NCI-H1930 (cell line): ENCODE measurements around the gene EXT2.

Experiments
- DNase-seq, 2 experiments: peaks; one replicate each; lab custom pipeline; 2025; lab: John Stamatoyannopoulos, UW

Gene EXT2

GRCh38 chr11:44203270-44204043 is 108.0 kb downstream of the EXT2 start:
- no peak for DNase-seq

GRCh38 chr11:44205352-44205751 is 109.9 kb downstream of the EXT2 start:
- DNase-seq, result no peak

DNA sequence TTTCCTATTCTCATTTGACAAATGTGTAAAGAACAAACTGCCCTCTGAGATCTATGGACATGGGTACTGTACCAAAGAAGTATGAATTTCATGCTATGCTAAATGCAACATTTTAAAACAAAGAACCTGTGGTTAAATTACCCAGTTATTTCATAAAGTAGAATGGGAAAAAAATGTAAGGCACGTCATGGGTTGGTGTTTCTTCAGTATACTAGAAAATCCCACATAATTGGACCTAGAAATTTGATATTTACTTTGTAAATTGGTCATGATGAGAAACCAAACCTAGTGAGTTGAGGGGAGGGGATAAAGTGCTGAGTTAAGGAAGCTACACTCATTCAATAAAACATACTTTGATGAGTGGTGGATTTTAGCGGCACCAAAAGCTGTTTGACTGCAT is 110.4 kb downstream of the EXT2 start:
- no peak for DNase-seq

GRCh38 chr11:44207292-44207691 is 111.8 kb downstream of the EXT2 start:
- DNase-seq, result no peak

DNA sequence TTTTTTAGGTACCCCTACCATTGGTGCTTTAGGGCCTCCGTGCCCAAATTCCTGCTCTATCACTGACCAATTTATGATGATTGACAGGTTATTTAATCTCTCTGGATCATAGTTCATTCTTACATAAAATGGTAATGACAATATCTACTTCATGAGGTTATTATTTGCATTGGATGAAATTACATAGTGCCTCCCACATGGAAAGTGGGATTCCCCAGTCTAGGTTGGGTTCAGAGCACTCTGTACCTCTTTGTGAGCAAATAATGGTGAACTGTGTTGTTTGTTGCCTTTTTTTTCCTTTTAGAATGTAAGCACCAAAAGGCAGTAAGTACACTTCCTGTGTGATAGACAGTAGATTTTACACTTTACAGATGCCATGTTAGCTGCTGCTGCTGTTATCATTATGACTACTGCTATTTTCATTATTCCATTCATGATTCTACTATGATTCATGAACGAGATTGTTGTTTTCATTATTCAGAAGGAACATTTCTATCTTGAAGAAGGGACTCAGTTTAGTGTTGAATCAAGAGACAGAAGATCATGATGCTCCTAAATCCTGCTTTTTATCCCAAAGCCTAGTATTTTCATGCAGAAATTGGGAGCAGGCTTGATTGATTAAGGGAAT is 113.6 kb downstream of the EXT2 start:
- no peak for DNase-seq

- no peak for DNase-seq
These were observed 116.7 kb downstream of the EXT2 start for GRCh38 chr11:44212128-44212527.

DNA sequence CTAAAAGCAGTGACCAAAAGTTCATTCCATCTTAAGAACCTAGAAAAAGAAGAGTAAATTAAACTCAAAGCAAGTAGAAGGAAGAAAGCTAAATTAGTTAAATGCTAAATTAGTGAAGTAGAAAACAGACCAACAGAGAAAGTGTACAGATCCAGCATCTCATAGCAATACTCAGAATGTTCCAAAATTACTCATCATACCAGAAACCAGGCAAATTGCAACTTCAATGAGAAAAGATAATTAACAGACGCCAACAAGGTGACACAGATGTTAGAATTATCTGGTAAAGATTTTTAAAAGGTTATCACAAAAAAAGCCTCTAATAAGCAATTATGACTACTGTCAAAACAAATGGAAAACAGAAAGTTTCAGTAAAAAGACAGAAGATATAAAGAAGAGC is 117.7 kb downstream of the EXT2 start:
- DNase-seq, result no peak

GRCh38 chr11:44217432-44217831 is 122.0 kb downstream of the EXT2 start:
- no peak for DNase-seq

DNA sequence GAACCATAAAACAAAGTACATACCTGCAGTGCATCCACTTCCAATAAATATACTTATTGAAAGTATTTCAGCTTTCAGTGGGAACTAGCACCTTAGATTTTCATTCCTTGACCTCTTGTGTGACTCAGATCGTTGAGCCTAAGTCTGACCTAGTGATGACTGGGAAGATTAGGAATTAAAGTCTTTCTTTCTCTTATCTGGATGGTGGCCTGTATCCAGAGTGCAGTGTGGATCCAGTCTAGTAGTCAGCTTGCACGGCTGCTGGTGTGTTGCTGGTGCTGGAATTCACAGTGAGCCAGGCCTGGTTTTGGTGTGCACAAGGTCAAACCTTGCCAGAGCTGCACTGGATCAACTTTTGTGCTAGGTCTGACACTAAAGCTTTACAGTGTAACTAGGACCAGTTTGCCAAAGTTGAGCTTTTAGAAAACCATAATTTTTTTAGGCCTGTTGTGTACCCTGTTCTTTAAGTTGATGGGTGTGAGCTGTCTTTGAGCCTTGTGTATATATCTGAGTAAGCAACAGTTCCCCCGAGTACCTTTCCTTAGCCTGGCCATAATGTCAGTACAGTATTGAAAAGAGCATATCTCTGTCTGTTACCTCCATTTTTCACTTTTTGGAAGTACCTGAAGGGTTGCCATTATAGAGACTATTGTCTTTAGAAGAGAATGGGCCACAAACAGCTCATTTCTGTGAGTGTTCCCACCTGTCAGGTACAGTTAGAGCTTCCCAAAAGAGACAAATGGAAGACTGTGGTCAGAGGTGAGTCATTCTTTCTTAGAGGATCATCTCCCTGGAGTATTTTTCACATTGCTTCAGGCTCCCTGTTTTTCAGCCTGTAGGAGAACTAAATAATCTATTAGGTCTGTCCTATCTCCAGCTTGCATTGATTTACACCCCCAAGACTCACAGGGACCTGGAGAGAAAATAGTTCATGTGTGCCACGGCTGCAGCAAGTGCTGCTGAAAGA is 124.6 kb downstream of the EXT2 start:
- DNase-seq, result no peak

DNA sequence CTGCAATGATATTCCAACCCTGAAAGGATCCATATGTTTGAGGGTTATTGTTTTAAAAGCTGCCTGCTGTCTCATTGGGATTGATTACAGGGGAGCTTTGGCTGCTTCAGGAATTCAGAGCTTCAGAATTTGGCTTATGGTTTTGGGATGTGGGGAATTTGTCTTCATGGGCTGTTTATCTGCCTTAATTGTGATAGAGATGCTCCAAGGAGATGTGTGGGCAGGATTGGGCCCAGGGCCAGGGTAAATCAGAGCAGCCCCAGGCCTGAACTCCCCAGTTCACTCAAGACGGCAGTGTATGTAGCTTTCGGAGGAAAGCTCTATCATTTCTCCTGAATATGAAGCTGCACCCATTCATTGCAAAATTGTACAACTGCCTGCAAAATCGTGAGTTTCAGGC is 126.0 kb downstream of the EXT2 start:
- DNase-seq, result no peak

DNA sequence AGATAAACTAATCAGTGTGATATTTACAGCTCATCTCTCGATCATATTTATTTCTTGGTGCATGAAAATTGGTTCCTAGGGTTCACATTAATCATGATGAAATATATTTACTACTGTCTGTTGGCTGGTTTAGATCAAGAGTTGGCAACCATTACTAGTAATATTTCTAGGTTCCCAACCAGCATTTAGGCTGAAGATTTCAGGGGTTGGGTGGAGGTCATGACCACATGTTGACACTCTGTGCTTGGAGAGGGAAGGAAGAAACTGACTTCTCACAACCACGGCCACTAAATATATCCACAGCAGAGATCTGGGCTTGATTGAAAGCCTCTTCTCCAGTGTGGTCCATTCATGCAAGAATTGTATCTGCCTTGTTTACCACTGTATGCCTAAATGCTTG is 126.5 kb downstream of the EXT2 start:
- DNase-seq, result no peak

GRCh38 chr11:44223238-44223637 is 127.8 kb downstream of the EXT2 start:
- DNase-seq, result no peak

DNA sequence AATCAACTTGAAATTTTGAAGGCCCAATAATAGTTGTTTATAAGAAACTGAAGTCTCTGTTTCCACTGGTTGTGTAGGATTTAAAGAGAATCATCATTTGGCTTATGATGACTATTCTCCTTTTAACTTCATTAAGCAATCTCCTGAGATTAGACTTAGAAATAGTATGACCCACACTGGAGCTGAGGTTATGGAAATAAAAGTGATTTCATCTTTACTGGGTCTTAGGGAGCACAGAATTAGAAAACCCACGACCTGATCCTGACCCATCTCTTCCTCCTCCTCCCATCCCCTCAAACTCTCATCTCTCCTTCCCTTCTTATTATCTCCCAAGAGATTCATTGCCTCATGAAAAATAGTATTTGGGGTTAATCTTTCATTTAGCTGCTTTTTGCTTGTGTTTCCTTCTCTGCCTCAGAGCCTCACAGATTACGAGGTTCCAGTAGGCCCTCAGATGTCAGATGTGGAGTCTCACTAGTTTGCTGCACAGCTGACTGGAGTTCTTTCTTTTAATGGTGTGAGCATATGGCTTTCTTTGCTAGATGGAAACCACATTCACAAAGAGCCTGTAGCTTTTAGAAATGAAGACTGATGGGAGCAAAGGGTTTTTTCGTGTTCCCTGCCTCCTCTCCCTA is 129.5 kb downstream of the EXT2 start:
- DNase-seq, result no peak

DNA sequence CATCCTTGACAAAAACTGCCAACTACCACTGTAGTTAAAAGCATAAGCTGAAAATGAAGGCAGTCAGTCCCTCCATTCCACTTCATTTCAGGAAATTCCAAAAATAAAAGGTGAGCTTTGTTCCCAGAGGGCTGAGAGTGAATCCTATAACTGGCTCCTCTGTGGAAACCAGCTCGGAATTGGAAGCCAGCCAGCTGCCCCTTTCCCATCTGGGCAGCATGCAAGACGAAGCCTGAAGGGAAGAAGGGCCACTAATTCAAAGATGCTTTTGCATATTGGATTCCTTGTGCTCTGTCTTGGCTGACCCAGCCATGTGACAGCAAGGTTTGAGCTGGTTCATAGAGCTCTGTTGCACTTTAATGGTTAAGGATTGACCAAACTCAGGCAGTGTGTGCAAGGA is 131.0 kb downstream of the EXT2 start:
- DNase-seq, result no peak

DNA sequence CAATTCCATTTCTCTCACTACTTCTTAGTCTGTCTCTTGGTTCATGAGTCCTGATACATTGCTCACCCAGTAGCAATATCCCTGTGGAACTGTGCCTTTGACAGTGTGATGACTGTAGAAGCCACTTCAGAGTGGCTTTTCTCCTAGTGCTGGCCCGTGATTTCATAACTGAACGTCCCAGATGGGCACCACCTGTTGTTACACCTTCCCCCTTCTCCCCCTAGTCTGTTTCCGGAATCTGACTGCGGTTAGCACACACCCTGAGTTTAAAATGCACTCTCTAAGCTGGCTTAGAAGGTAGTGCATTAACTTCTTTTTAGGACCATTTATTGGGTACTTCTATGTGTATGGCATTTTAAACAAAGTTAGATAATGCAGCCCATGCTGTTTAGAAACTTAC is 131.5 kb downstream of the EXT2 start:
- no peak for DNase-seq

- no peak for DNase-seq
These were observed 132.9 kb downstream of the EXT2 start for GRCh38 chr11:44228379-44228778.

GRCh38 chr11:44229098-44229497 is 133.6 kb downstream of the EXT2 start:
- DNase-seq, result no peak

DNA sequence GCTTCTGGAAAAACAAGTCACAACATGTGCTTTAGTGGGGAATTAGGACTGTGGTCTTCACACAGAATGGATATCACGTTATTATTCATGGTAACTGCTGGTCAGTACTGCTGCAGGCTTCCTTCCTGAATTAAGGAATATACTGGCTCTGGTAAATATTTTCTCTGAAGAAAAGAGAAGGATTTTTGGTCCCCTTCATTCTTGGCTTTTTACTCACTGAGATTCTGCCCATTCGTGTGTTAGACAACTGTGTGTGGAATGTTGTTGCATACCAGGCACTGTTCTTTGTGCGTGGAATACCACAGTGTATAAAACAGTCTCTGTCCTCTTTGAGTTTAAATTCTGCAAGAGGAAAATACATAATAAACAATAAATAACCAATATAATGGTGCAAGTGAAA is 134.1 kb downstream of the EXT2 start:
- no peak for DNase-seq

DNA sequence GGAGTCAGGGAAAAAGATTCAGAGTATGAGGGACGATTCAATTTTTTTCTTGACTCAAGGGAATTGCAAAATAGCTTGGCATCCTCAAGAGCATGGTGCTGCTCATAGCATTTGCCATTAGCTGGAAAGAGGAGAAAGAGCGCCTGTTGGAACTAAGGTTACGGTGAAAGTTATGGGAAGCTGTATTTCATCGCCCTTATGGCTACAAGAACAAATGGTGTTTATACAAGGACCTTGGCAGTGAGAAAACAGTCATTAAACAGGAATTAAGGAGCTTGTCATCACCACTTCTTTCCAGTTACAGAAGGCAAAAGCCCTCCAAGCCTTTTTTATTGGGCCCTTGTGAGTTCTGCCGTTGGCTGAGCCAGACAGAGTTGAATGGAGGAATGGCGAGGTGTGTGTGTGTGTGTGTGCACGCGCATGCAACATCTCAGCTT is 140.3 kb downstream of the EXT2 start:
- DNase-seq, result no peak

DNA sequence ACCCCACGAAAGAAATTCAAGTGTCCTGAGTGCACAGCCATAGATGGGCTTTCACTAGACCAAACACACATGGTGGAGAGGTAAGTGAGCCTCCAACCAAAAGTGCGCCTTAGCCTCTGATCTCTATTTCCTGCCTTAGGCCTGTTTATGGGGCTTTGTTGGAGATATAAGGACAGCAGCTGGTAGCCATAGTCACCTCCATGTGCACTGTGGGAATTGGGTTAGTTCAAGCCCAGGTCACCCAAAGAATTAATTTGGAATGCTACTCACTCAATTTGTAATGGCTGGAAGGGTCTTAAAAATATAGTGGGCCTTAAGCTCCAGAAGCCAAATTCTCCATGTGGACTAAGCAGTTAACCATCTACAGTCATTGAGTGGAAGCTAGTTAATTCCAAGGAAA is 140.8 kb downstream of the EXT2 start:
- no peak for DNase-seq

DNA sequence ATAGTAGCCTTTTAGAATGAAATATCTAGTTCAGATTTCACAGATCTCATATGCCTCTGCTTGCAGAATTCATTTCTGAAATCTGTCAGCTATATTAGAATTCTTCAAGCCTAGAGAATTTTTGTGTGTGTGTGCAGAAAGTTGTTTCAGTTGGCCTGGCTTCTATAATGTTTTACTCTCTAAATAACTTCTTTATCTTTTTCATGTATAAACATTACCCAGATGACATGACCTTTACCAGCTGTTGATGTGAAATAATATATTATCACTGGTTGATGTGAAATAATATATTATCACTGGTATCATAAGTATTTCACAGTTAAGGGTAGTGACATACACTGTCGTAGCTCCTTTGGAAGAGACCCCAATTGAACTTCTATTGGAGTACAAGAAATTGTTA is 141.7 kb downstream of the EXT2 start:
- DNase-seq, result no peak

- no peak for DNase-seq
These were observed 146.4 kb downstream of the EXT2 start for GRCh38 chr11:44241851-44242250.
